Left renal cortex interstitium (tissue), 4 donors: ENCODE data around the gene PIK3C2B. TPM values are rescaled to one million over a fixed set of nuclear protein-coding genes. Genes with fewer than 3 reads are reported as not detected.
"Not testable (repeated sequence)": the region's sequence is repeated elsewhere in the genome, so short reads cannot be mapped to it uniquely, and the experiment has no call there.

Experiments
- DNase-seq, 4 donors: peaks; one replicate each; pipeline ENCODE4 v3.0.0-alpha.2; 2013; ENCODE audit warnings: low read depth in 4 of 4, low spot score in 2 of 4, missing footprints in 1 of 4
- polyA plus RNA-seq, 4 donors: library from polyadenylated mRNA; unstranded; fragments of 120-200 nt; gene quantifications; one replicate each; pipeline ENCODE4 v1.2.1, GENCODE V29; 2013; ENCODE audit not compliant: insufficient read length in 4 of 4

PIK3C2B gene
- 10 to 100 TPM; 13.2 to 28.7 (median 20.1) TPM for polyA plus RNA-seq

GRCh38 chr1:204494281-204495077 is at the start of gene PIK3C2B:
TSS of gene PIK3C2B (minus strand) at chr1:204494805. CDS start at chr1:204469802, 25,003 bp downstream.
- peak in 3 of 4 donors; percentile 63 to 80 (median 69) for DNase-seq

GRCh38 chr1:204544321-204544720 is 49.7 kb upstream of the PIK3C2B start:
- DNase-seq: no peak

GRCh38 chr1:204541626-204542025 is 47.0 kb upstream of the PIK3C2B start:
- DNase-seq: no peak

GRCh38 chr1:204532832-204533231 is 38.2 kb upstream of the PIK3C2B start:
- DNase-seq: no peak

- no peak for DNase-seq
These were observed 36.3 kb upstream of the PIK3C2B start for GRCh38 chr1:204530932-204531331.

GRCh38 chr1:204529371-204529895 is 34.8 kb upstream of the PIK3C2B start:
- no peak for DNase-seq

- no peak for DNase-seq
These were observed 34.1 kb upstream of the PIK3C2B start for GRCh38 chr1:204528677-204529076.

GRCh38 chr1:204528241-204528640 is 33.6 kb upstream of the PIK3C2B start:
- DNase-seq: no peak

- DNase-seq: no peak
These were observed 30.4 kb upstream of the PIK3C2B start for GRCh38 chr1:204524986-204525385.

- no peak for DNase-seq
These were observed 29.1 kb upstream of the PIK3C2B start for GRCh38 chr1:204523605-204524215.

GRCh38 chr1:204521941-204522521 is 27.4 kb upstream of the PIK3C2B start:
- DNase-seq: not testable (repeated sequence)

- no peak for DNase-seq
These were observed 26.5 kb upstream of the PIK3C2B start for GRCh38 chr1:204520834-204521709.

- not testable (repeated sequence) for DNase-seq
These were observed 22.8 kb upstream of the PIK3C2B start for GRCh38 chr1:204517382-204517781.

- DNase-seq: peak; percentile 89 to 92 (median 91)
These were observed 21.7 kb upstream of the PIK3C2B start, which contains the start of gene MDM4 for GRCh38 chr1:204516180-204516879. TSS of gene MDM4 (plus strand) at chr1:204516406. CDS start at chr1:204525519, 9,113 bp downstream.

- no peak for DNase-seq
These were observed 20.2 kb upstream of the PIK3C2B start for GRCh38 chr1:204514828-204515227.

- no peak for DNase-seq
These were observed 18.6 kb upstream of the PIK3C2B start for GRCh38 chr1:204513117-204513716.

- DNase-seq: no peak
These were observed 16.8 kb upstream of the PIK3C2B start for GRCh38 chr1:204511366-204511765.

- DNase-seq: no peak
These were observed 14.6 kb upstream of the PIK3C2B start for GRCh38 chr1:204509186-204509635.
